ENCODE results near the gene MVD.

DNA sequence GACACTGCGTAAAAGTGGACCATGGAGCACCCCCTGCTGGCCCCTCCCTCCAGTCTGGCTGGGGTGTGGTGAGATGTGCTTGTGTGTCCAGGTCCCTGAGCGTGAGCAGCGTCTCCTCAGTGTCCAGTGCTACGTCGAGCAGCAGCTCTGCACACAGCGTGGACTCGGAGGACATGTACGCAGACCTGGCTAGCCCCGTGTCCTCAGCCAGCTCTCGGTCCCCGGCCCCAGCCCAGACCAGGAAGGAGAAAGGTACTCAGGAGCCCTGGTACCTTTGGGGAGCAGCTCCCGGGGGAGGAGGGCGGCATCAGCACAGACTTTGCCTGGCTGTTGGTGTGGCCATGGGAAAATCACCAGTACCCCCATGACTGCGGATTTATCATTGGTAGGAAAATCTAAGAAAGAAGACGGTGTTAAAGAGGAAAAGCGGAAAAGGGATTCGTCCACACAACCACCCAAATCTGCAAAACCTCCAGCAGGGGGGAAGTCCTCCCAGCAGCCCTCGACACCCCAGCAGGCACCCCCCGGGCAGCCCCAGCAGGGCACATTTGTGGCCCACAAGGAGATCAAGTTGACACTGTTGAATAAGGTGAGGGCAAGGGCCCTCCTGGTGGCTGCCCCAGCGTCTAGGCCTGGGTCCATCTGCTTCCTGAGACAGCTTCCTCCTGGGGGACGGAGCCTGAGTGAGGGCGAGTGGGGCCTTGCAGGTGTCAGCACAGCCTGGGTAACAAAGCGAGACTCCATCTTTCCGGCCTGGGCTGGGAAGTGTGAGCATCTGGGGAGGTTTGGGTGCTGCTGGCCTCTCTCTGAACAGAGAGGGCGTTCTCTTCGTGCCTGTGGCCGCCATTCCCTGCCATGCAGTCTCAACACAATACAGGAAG is 35.1 kb downstream of the MVD start:
- TF ChIP-seq, protein P1, sequence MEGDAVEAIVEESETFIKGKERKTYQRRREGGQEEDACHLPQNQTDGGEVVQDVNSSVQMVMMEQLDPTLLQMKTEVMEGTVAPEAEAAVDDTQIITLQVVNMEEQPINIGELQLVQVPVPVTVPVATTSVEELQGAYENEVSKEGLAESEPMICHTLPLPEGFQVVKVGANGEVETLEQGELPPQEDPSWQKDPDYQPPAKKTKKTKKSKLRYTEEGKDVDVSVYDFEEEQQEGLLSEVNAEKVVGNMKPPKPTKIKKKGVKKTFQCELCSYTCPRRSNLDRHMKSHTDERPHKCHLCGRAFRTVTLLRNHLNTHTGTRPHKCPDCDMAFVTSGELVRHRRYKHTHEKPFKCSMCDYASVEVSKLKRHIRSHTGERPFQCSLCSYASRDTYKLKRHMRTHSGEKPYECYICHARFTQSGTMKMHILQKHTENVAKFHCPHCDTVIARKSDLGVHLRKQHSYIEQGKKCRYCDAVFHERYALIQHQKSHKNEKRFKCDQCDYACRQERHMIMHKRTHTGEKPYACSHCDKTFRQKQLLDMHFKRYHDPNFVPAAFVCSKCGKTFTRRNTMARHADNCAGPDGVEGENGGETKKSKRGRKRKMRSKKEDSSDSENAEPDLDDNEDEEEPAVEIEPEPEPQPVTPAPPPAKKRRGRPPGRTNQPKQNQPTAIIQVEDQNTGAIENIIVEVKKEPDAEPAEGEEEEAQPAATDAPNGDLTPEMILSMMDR (IDR thresholded peaks at IDR 0.05): no peak
- TF ChIP-seq POLR2A (IDR thresholded peaks at IDR 0.05): no peak
